ENCODE data around the gene RABGEF1.

DNA sequence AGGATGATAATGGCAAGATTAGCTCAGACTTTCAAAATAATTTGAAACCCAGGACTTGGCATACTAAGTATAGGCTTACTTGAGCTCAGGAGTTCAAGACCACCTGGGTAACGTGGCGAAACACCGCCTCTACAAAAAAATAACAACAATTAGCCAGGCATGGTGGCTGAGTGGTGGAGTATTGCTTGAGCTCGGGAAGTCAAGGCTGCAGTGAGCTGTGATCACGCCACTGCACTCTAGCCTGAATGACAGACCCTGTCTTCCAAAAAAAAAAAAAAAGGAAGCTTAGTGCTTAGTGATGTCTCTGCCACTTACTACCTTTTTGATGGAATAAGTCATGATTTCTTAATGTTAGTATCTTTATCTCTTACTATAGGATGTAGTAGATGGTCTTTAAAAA lies 25.5 kb downstream of the RABGEF1 start:
- TF ChIP-seq POLR2A (IDR thresholded peaks at IDR 0.05) = no peak
- TF ChIP-seq, protein P1, sequence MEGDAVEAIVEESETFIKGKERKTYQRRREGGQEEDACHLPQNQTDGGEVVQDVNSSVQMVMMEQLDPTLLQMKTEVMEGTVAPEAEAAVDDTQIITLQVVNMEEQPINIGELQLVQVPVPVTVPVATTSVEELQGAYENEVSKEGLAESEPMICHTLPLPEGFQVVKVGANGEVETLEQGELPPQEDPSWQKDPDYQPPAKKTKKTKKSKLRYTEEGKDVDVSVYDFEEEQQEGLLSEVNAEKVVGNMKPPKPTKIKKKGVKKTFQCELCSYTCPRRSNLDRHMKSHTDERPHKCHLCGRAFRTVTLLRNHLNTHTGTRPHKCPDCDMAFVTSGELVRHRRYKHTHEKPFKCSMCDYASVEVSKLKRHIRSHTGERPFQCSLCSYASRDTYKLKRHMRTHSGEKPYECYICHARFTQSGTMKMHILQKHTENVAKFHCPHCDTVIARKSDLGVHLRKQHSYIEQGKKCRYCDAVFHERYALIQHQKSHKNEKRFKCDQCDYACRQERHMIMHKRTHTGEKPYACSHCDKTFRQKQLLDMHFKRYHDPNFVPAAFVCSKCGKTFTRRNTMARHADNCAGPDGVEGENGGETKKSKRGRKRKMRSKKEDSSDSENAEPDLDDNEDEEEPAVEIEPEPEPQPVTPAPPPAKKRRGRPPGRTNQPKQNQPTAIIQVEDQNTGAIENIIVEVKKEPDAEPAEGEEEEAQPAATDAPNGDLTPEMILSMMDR (IDR thresholded peaks at IDR 0.05) = no peak

Data from uterus (tissue), 2 donors.